SK-N-SH (cell line): ENCODE results near the gene LUC7L3. TPM values are rescaled to one million over a fixed set of nuclear protein-coding genes. Genes with fewer than 3 reads are reported as not detected.

Source experiments
- CTCF ChIA-PET: fragments of 300-600, 350-600 bp; formaldehyde crosslinking; extraction: SDS; loops from one replicate; lab custom pipeline; 2021; lab: Yijun Ruan, JAX
- POLR2A ChIA-PET: fragments of 350-600 bp; sonication (Branson Sonifier 250); formaldehyde crosslinking; extraction: SDS; loops from one replicate; lab custom pipeline; 2020; ENCODE audit warnings: antibody characterized with exemption, inconsistent platforms; lab: Yijun Ruan, JAX
- DNase-seq: peaks from one replicate; pipeline ENCODE4 v3.0.0; 2012
- H2AFZ ChIP-seq: fragments of 200-600 bp; sonication (generic); 2 replicates; pipeline ENCODE4 v1.8.1; 2016; ENCODE audit warnings: antibody characterized with exemption, mild to moderate bottlenecking, low read depth
- H3F3A ChIP-seq: fragments of 200-600 bp; sonication (generic); replicated peaks from 2 replicates; pipeline ENCODE3; 2016; ENCODE audit warnings: antibody characterized with exemption, mild to moderate bottlenecking; ENCODE audit not compliant: insufficient read depth
- H3K27ac ChIP-seq, 2 experiments: fragments of 200-500 bp in 1 of 2; fragments of 200-600 bp in 1 of 2; sonication (Bioruptor generic) in 1 of 2; sonication (generic), shearing (Covaris generic) in 1 of 2; 2 replicates each; pipeline versions ENCODE4 v1.5.1 to v1.6.1; 2014 to 2016; ENCODE audit warnings: low read depth in 2 of 2, inconsistent platforms in 1 of 2, low read length in 1 of 2, mild to moderate bottlenecking in 1 of 2, mixed read lengths in 1 of 2
- H3K27me3 ChIP-seq: fragments of 200-600 bp; sonication (generic), shearing (Covaris generic); 2 replicates; pipeline ENCODE4 v1.6.1; 2016; ENCODE audit warnings: mixed run types; ENCODE audit not compliant: insufficient read depth
- H3K36me3 ChIP-seq, 2 experiments: fragments of 200-500 bp in 1 of 2; fragments of 200-600 bp in 1 of 2; sonication (Bioruptor generic) in 1 of 2; sonication (generic) in 1 of 2; replicated peaks in 1 of 2; 2 replicates each; pipeline versions ENCODE3 to v1.5.1; 2014 to 2016; ENCODE audit warnings: low read length in 1 of 2, mild to moderate bottlenecking in 1 of 2; ENCODE audit not compliant: insufficient read depth in 2 of 2, control insufficient read depth in 1 of 2
- H3K4me1 ChIP-seq, 2 experiments: fragments of 200-500 bp in 1 of 2; fragments of 200-600 bp in 1 of 2; sonication (Bioruptor generic) in 1 of 2; sonication (generic), shearing (Covaris generic) in 1 of 2; 2 replicates each; pipeline versions ENCODE4 v1.5.1 to v1.6.1; 2014 to 2016; ENCODE audit warnings: low read depth in 1 of 2, low read length in 1 of 2, mixed run types in 1 of 2; ENCODE audit not compliant: insufficient read depth in 2 of 2, control insufficient read depth in 1 of 2
- H3K4me2 ChIP-seq: fragments of 200-600 bp; sonication (generic), shearing (Covaris generic); 2 replicates; pipeline ENCODE4 v1.6.1; 2017; ENCODE audit warnings: mixed run types
- H3K4me3 ChIP-seq, 2 experiments: fragments of 200-500 bp in 1 of 2; fragments of 200-600 bp in 1 of 2; sonication (Bioruptor generic) in 1 of 2; sonication (generic), shearing (Covaris generic) in 1 of 2; 2 replicates each; pipeline versions ENCODE4 v1.5.1 to v1.8.1; 2014 to 2016; ENCODE audit warnings: low read depth in 2 of 2, inconsistent platforms in 1 of 2, low read length in 1 of 2, mild to moderate bottlenecking in 1 of 2, mixed read lengths in 1 of 2, moderate library complexity in 1 of 2
- H3K79me2 ChIP-seq: fragments of 200-600 bp; sonication (generic); 2 replicates; pipeline ENCODE4 v1.8.1; 2017; ENCODE audit warnings: mild to moderate bottlenecking; ENCODE audit not compliant: insufficient read depth
- H3K9ac ChIP-seq: fragments of 200-600 bp; sonication (generic); 2 replicates; pipeline ENCODE4 v1.6.1; 2017; ENCODE audit warnings: mixed run types
- H3K9me2 ChIP-seq: fragments of 200-600 bp; sonication (generic); 2 replicates; pipeline ENCODE4 v1.6.1; 2017; ENCODE audit warnings: mixed run types
- H3K9me3 ChIP-seq: fragments of 200-600 bp; sonication (generic); 2 replicates; pipeline ENCODE4 v1.6.1; 2017; ENCODE audit warnings: mixed run types, mild to moderate bottlenecking, moderate library complexity
- H4K20me1 ChIP-seq: fragments of 200-600 bp; sonication (generic); 2 replicates; pipeline ENCODE4 v1.6.1; 2017; ENCODE audit warnings: mild to moderate bottlenecking, mixed run types; ENCODE audit not compliant: insufficient read depth
- CTCF ChIP-seq: fragments of 200-600 bp; sonication (generic); IDR thresholded peaks from 2 replicates; pipeline ENCODE4 v1.6.1; 2017; ENCODE audit warnings: antibody characterized with exemption, mild to moderate bottlenecking, moderate library complexity
- ELF1 ChIP-seq: IDR thresholded peaks from 2 replicates; pipeline ENCODE4 v1.4.0; 2012
- GABPA ChIP-seq: IDR thresholded peaks from 2 replicates; pipeline ENCODE4 v1.4.0; 2012; ENCODE audit warnings: low read depth, mild to moderate bottlenecking
- GATA2 ChIP-seq: sonication (generic); formaldehyde crosslinking; IDR thresholded peaks from 2 replicates; pipeline ENCODE4 v1.5.0; 2020; ENCODE audit warnings: mild to moderate bottlenecking, missing genetic modification reagents
- MAX ChIP-seq: IDR thresholded peaks from 2 replicates; pipeline ENCODE4 v1.4.0; 2012; ENCODE audit warnings: low read depth
- NFIC ChIP-seq: IDR thresholded peaks from 2 replicates; pipeline ENCODE4 v1.4.0; 2012; ENCODE audit warnings: borderline replicate concordance
- NRF1 ChIP-seq: IDR thresholded peaks from 2 replicates; pipeline ENCODE4 v1.6.1; 2012; ENCODE audit warnings: low read depth, mild to moderate bottlenecking, low read length
- PBX3 ChIP-seq: IDR thresholded peaks from 2 replicates; pipeline ENCODE4; 2012
- RCOR1 ChIP-seq: fragments of 150-350 bp; IDR thresholded peaks from 2 replicates; pipeline ENCODE4 v1.6.1; 2017; ENCODE audit warnings: antibody characterized with exemption, low read length
- RFX5 ChIP-seq: IDR thresholded peaks from 2 replicates; pipeline ENCODE4 v1.6.1; 2012; ENCODE audit warnings: mild to moderate bottlenecking, improper control_type of control experiment, low read length
- SIN3A ChIP-seq: IDR thresholded peaks from 2 replicates; pipeline ENCODE4 v1.6.1; 2012; ENCODE audit warnings: low read depth, mild to moderate bottlenecking, low read length, moderate library complexity, borderline replicate concordance
- TCF12 ChIP-seq: IDR thresholded peaks from 2 replicates; pipeline ENCODE4 v1.4.0; 2012
- USF1 ChIP-seq: IDR thresholded peaks from 2 replicates; pipeline ENCODE4 v1.4.0; 2012; ENCODE audit warnings: low read depth, borderline replicate concordance
- USF2 ChIP-seq: fragments of 150-350 bp; IDR thresholded peaks from 2 replicates; pipeline ENCODE4 v1.6.1; 2017; ENCODE audit warnings: antibody characterized with exemption, low read length, low read depth, borderline replicate concordance
- YY1 ChIP-seq: IDR thresholded peaks from 2 replicates; pipeline ENCODE4 v1.4.0; 2012; ENCODE audit warnings: low read depth, mild to moderate bottlenecking
- ZBTB33 ChIP-seq: IDR thresholded peaks from 2 replicates; pipeline ENCODE4 v1.4.0; 2012; ENCODE audit warnings: low read depth, borderline replicate concordance
- WGBS: methylation state at CpG from one replicate; pipeline ENCODE4 v1.1.6; 2017; ENCODE audit warnings: low lambda C conversion rate; 5-methylcytosine and 5-hydroxymethylcytosine counted together
- polyA plus RNA-seq, 3 experiments: library from polyadenylated mRNA; depleted of rRNA; stranded (reverse); fragments of >200 nt; gene quantifications; 2 replicates each; pipeline ENCODE4 v1.2.3, GENCODE V29; 2012
- TF ChIP-seq, protein P1 (sequence below): fragments of 150-350 bp; IDR thresholded peaks from 2 replicates; pipeline ENCODE4 v1.6.1; 2016; ENCODE audit warnings: mild to moderate bottlenecking, low read depth, low read length

The LUC7L3 gene
- polyA plus RNA-seq, 1 of the 3 experiments (the other 2 are of a cell fraction), result 154 TPM

GRCh38 chr17:50745631-50746030 lies 26.2 kb downstream of the LUC7L3 start:
- no peak for TF ChIP-seq ELF1
- TF ChIP-seq SIN3A, result no peak
- TF ChIP-seq USF2, result no peak
- TF ChIP-seq GATA2, result no peak
- no peak for TF ChIP-seq GABPA
- no peak for TF ChIP-seq CTCF
- no peak for TF ChIP-seq USF1
- TF ChIP-seq PBX3, result no peak
- TF ChIP-seq NRF1, result no peak
- TF ChIP-seq YY1, result no peak
- TF ChIP-seq NFIC, result no peak
- TF ChIP-seq, all 33 proteins: peak for 0
- H3K9me3 ChIP-seq, result no peaks in the 10 kb centered on the region
- no peak overlapping the region for H3K27ac ChIP-seq
- peaks cover 71% of the 10 kb centered on the region for H3K79me2 ChIP-seq
- H3K9ac ChIP-seq, result no peak overlapping the region
- H4K20me1 ChIP-seq, result peaks cover 12% of the 10 kb centered on the region
- 94% methylated on average over 12 of the region's 12 CpGs for WGBS
- peaks cover 28% of the 10 kb centered on the region for H3F3A ChIP-seq
- CTCF ChIA-PET, result interaction anchor here (2.0 kb wide), 1 partner anchor 38 kb away, joined by 7 read pairs; no protein-coding TSS in a partner anchor
- no peak overlapping the region for H3K4me2 ChIP-seq
- H3K36me3 ChIP-seq, result peaks cover 90 to 100% of the 10 kb centered on the region in 2 experiments
- no peak overlapping the region for H2AFZ ChIP-seq
- no peaks in the 10 kb centered on the region for H3K9me2 ChIP-seq
- POLR2A ChIA-PET, result no interaction called here
- H3K27me3 ChIP-seq, result no peaks in the 10 kb centered on the region
- DNase-seq, result no peak
- no peaks in the 10 kb centered on the region; a peak in 2 of 4 replicates for H3K4me1 ChIP-seq
- H3K4me3 ChIP-seq, result no peak overlapping the region

- Histone ChIP-seq H3K9ac (no peak overlapping the region), H3K27me3 (no peaks in the 10 kb centered on the region), H3K4me2 (no peak overlapping the region), H2AFZ (no peak overlapping the region), H3K27ac (no peak overlapping the region; a peak in 1 of 4 replicates), H3K36me3 (peaks cover 96 to 98% of the 10 kb centered on the region in 2 experiments), H3F3A (peaks cover 49% of the 10 kb centered on the region), H3K79me2 (peaks cover 52% of the 10 kb centered on the region; the same call in 1 of the 2 replicates), H3K9me3 (no peaks in the 10 kb centered on the region), H3K9me2 (no peaks in the 10 kb centered on the region), H3K4me1 (no peaks in the 10 kb centered on the region; a peak in 2 of 4 replicates), H3K4me3 (no peak overlapping the region), H4K20me1 (peaks cover 5% of the 10 kb centered on the region; the same call in 1 of the 2 replicates)
- POLR2A ChIA-PET, result no interaction called here
- DNase-seq, result no peak
- CTCF ChIA-PET, result interaction anchor here (1.2 to 3.6 kb wide), 3 partner anchors 14 to 352 kb away, joined by 3 to 15 read pairs (median 10); partner anchors contain the start of gene LRRC59
- 98% methylated on average over 6 of the region's 6 CpGs for WGBS
- no peak for TF ChIP-seq PBX3
- TF ChIP-seq RCOR1, result no peak
- TF ChIP-seq RFX5, result no peak
- no peak for TF ChIP-seq MAX
- TF ChIP-seq, protein P1, sequence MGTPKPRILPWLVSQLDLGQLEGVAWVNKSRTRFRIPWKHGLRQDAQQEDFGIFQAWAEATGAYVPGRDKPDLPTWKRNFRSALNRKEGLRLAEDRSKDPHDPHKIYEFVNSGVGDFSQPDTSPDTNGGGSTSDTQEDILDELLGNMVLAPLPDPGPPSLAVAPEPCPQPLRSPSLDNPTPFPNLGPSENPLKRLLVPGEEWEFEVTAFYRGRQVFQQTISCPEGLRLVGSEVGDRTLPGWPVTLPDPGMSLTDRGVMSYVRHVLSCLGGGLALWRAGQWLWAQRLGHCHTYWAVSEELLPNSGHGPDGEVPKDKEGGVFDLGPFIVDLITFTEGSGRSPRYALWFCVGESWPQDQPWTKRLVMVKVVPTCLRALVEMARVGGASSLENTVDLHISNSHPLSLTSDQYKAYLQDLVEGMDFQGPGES, result no peak
- TF ChIP-seq TCF12, result no peak
- TF ChIP-seq ZBTB33, result no peak
- no peak for TF ChIP-seq USF1
Measured at GRCh38 chr17:50749245-50749644, 29.8 kb downstream of the LUC7L3 start.
